ENCODE measurements around the gene MCTP1.

MCTP1 gene

DNA sequence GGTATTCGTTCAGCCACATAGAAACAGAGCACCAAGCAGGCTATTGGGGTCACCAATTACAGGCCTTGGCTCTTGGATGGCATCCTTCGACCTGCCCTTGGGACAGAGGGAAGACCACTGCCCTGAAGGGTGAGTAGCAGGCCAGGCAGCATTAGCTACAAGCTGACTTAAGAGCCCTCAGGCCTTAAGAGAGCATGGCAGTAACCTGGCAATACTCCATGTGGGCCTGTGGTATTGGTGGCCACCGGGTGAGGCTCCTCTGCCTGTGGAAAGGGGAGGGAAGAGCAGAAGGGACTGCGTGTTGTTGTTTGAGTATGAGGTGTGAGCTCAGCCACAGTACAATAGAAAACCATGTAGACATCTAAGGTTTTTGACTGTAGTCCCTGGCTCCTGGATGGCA is 170.6 kb downstream of the MCTP1 start:
- no peak for DNase-seq (ENCODE audit: low spot score)

GRCh38 chr5:95113489-95113888 is 171.4 kb downstream of the MCTP1 start:
- DNase-seq (ENCODE audit: low spot score), result no peak

- no peak for DNase-seq (ENCODE audit: low spot score)
Observed at GRCh38 chr5:95111141-95111540, 173.8 kb downstream of the MCTP1 start.

- no peak for DNase-seq (ENCODE audit: low spot score)
Observed at GRCh38 chr5:95110118-95110517, 174.8 kb downstream of the MCTP1 start.

- DNase-seq (ENCODE audit: low spot score), result no peak
Observed at GRCh38 chr5:95107138-95107537, 177.8 kb downstream of the MCTP1 start.

- DNase-seq (ENCODE audit: low spot score), result no peak
Observed at GRCh38 chr5:95105638-95106037, 179.3 kb downstream of the MCTP1 start.

- DNase-seq (ENCODE audit: low spot score), result no peak
Observed at GRCh38 chr5:95102687-95103086, 182.2 kb downstream of the MCTP1 start.

DNA sequence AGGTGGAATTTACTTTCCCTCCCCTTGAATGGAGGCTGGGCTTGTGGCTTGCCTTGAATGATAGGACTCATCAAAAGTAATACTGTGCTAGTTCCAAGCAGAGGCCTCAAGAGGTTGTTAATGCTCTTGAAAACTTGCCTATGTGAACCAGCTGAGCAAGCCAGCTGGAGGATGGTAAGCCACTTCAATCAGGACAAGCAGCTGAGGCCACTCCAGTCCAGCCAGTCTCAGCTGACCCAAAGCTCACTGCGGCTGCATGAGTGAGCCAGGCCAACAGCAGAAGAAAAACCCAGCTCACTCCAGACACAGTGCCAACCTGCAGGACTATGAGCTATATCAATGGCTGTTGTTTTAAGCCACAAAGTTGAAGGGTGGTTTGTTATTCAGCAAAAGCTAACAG is 182.8 kb downstream of the MCTP1 start:
- no peak for DNase-seq (ENCODE audit: low spot score)

DNA sequence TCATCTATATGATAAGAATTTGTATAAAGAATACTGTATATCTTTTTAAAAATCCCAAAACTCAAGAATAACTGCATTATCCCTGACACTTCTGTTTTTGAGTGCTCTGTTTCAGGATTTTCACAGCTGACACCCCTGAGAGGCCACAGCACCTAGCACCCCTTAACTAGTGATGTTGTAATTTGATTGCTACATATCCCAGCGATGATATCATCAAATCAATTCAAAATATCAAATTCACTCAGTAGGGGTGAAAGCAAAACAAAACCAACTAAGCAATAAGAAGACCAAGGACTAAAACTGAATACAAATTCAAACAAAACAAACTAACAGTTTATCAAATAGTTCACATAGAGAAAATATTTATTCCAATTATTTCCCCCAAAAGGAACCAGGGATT is 184.3 kb downstream of the MCTP1 start:
- DNase-seq (ENCODE audit: low spot score), result no peak

DNA sequence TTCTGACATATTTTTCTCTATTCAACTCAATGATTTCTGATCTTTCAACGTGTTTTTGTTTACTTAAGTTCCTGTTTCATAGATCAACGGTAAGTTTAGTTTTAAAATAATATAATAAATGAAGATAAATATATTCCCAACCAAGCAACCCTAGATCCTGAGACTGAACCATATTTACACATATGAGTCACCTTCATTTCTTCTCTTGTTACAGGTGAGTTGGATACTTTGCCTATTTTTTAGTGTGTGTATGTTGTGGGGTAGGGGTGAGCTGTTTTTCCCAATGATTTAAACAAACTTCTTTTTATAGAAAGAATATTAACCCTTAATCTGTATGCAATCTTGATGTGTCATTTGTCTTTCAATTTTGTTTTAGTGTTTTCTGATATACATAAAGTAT is 186.9 kb downstream of the MCTP1 start:
- DNase-seq (ENCODE audit: low spot score), result no peak

DNA sequence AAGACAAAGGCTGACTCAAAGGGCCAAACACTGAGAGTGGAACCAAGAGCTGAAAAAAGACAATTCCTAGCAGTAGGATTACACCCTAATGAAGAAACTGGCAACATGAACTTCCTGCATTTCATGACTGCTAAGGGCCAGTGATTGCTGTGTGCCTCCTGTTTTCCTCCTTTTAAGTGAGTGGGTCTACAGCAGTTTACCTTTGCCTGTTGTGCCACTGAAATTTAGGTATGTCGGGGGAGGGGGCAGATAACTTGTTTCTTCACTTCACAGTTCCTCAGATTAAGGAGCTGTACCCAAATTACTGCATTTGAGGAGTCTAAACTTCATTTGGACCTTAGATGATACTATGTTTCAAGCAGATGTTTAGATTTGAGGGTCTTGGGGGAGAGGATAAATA is 191.7 kb downstream of the MCTP1 start:
- no peak for DNase-seq (ENCODE audit: low spot score)

GRCh38 chr5:95090774-95091173 is 194.1 kb downstream of the MCTP1 start:
- DNase-seq (ENCODE audit: low spot score), result no peak

- no peak for DNase-seq (ENCODE audit: low spot score)
Observed at GRCh38 chr5:95087816-95088317, 197.0 kb downstream of the MCTP1 start.

DNA sequence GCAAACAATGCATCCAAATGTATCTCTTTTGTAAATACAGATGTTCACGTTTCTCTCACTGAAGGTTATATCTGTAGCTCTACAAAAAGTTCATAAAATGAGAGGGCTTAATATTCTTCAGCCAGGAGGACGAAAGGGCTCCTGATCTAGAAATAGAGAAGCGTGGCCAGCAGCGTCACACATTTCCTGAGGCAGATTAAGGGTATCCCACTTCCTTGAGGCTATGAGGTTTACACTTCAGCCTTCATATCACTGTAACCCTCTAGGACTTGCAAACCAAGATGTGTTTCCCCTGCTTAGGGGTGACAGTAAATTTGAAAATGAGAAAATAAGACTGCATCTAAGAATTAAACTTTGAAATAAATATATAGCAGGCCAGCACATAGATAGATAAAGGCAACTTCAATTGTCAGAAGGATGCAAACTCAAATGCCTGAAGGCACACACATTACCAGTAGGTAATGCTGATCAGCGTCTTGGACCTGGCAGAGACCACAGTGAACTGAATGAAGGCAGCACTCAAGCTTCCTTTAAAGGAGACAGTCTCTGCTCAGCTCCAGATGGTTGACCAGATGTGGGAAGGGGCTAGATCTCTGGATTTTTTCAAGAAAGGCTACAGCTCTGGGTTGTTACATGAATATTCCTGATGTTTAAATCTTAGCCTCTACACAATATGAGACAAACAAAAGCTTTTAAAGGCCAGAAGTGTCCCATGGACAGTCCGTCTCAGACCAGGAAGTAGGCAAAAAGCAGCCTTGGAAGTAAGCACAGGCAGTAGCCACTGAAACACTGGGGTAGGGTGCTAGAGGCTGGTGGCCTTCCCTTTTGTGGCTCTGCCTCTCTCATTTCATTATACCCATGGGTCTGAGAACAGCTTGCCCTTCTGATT is 197.7 kb downstream of the MCTP1 start:
- no peak for DNase-seq (ENCODE audit: low spot score)

- DNase-seq (ENCODE audit: low spot score), result no peak
Observed at GRCh38 chr5:95084757-95085156, 200.1 kb downstream of the MCTP1 start.

- no peak for DNase-seq (ENCODE audit: low spot score)
Observed at GRCh38 chr5:95083606-95084005, 201.3 kb downstream of the MCTP1 start.

DNA sequence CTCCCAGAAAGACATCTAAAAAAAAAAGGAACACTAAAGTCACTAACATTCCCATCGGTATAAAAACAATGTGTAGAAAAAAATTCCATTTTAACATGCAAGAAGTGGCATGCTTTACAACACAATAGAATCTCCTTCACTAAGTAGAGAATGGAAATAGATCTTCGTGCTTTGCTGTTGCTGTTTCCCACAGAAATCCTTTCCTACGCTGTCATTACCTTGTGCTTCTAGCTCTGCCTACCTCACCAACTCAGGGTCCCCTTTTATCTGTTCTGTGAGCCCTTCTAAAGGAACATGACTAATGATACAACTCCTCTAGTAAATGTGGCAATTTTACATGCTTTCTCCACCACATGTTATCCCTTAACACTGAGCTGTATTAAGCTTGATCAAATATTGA is 202.9 kb downstream of the MCTP1 start:
- DNase-seq (ENCODE audit: low spot score), result no peak

DNA sequence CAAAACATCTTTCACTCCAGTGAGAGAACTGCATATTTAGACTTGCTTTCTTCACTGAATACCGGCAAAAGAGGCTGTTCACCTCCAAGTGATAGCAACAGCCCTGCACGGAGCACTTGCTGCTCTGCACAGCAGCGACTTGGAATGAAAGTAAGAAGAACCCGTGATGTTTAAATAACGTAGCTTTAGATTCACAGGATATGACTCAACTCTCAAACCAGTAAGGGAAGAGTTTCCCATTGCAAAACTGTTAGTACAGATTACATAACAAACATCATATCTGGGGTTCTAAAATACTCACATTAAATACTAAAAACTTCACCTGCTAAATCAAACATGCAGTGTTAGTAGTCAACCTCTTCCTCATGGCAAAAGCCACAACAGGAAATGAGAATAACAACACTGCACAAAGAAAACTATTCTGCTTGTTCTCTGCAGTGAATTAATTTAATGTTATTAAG is 203.4 kb downstream of the MCTP1 start:
- DNase-seq (ENCODE audit: low spot score), result no peak

- DNase-seq (ENCODE audit: low spot score), result no peak
Observed at GRCh38 chr5:95080441-95080840, 204.5 kb downstream of the MCTP1 start.

DNA sequence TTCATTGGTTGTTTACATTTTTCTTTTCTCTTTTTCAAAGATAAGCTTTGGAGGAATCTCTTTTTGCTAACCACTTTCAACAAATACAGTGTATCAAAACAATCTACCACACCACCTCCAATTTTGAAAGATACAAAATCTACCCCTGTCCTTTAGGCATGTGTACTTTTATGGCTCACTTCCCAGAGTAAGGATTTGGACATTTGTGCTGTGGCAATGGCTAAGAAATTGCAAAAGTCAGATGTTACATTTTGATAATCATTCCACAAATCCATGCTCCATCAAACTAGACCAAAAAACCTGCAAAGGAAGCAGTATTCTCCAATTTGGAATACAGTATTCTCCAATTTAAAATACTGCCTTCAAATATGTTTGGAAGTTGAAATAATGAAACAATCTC is 204.9 kb downstream of the MCTP1 start:
- no peak for DNase-seq (ENCODE audit: low spot score)

- DNase-seq (ENCODE audit: low spot score), result no peak
Observed at GRCh38 chr5:95078868-95079267, 206.0 kb downstream of the MCTP1 start.

DNA sequence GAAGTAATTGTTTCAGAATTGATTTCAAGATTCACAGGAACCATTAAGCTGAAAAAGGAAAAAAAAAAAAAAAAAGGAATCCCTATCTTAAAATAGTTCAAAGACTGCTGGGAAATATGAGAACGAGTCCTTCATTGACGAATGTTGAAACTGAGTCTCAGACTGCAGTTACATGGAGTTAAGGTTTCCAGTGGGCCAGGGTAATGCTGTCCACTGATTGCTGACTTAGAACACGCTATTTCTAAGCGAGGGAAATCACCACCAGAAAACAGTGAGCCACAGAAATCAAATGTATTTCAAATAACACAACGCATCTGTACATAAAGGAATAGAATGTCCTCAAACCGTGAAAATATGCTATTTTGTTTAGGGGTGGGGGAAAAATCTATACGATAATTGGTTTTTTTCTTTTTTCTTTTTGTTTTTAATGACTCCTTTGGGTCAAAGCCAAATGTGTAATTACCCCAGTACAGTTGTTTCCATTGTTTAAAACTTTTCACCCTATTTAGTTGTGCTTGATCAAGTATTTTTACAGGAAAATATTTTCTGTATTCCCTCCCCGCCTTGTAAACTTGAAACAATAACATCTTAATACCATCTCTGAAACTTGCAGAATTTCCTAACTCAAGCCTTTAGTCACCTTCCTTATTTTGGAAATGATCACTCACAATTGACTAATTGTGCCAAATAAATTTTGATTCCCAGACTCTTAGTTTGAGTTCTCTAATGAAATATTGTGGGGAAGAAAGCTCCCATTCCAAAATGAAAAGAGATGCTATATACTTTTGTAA is 208.3 kb downstream of the MCTP1 start:
- DNase-seq (ENCODE audit: low spot score), result no peak

GRCh38 chr5:95075111-95075510 is 209.8 kb downstream of the MCTP1 start:
- no peak for DNase-seq (ENCODE audit: low spot score)

All from hematopoietic multipotent progenitor cell treated with erythropoietin and hydrocortisone succinate and interleukin-3 and kit ligand, for 17 days (in vitro differentiated cells).